Islet of Langerhans (tissue), 1 donor: ENCODE results near the gene GEMIN5.

ENCODE experiments used
- FAIRE-seq: peaks from one replicate; lab custom pipeline; 2011; peaks lifted over from hg19 to GRCh38; lab: Jason Lieb, UNC

GEMIN5 gene

GRCh38 chr5:154849791-154850201 lies 88.2 kb downstream of the GEMIN5 start:
- no peak for FAIRE-seq

GRCh38 chr5:154849264-154849785 lies 88.7 kb downstream of the GEMIN5 start:
- FAIRE-seq, result no peak

- no peak for FAIRE-seq
These were observed 93.2 kb downstream of the GEMIN5 start for GRCh38 chr5:154844809-154845208.

GRCh38 chr5:154842689-154843530 lies 95.1 kb downstream of the GEMIN5 start:
- no peak for FAIRE-seq

- FAIRE-seq, result no peak
These were observed 96.7 kb downstream of the GEMIN5 start for GRCh38 chr5:154841273-154841661.

- FAIRE-seq, result no peak
These were observed 97.4 kb downstream of the GEMIN5 start for GRCh38 chr5:154840435-154841272.
